Suprapubic skin (tissue), 4 donors: ENCODE data around the gene KCND2.

Source experiments
- CTCF ChIP-seq, 2 donors: fragments of 200-600 bp in 1 of 2; fragments of 450-650 bp in 1 of 2; sonication (generic) in 1 of 2; IDR thresholded peaks; one replicate each; pipeline ENCODE4 v1.5.1; 2016 to 2019; ENCODE audit warnings: antibody characterized with exemption in 2 of 2, mild to moderate bottlenecking in 1 of 2, moderate library complexity in 1 of 2
- POLR2A ChIP-seq, 2 donors: fragments of 450-650 bp; IDR thresholded peaks; one replicate each; pipeline ENCODE4 v1.6.1; 2017; ENCODE audit warnings: antibody characterized with exemption in 2 of 2, mild to moderate bottlenecking in 2 of 2, moderate library complexity in 2 of 2
- POLR2AphosphoS5 ChIP-seq, 3 donors: sonication (generic); formaldehyde crosslinking; IDR thresholded peaks; one replicate each; pipeline ENCODE4 v1.6.1; 2017; ENCODE audit warnings: antibody characterized with exemption in 3 of 3

DNA sequence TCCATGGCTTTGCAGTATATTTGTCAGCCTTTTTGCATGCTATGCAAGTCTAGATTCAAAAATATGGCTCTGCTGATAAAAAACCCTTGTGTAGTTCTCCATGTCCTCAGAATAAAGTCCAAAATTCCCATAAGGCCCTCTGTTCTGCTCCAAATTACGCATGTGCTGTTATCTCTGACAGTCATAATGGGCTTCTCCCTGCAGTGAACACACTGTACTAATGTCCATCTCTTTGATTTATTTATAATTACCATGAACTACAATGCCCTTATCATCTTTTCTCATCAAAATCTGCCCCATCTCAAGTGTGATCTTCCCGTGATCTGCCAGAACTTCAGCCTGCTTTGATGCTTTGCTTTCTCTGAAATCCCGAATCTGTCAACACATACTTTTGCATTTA lies 497.2 kb downstream of the KCND2 start:
- TF ChIP-seq POLR2A (IDR thresholded peaks at IDR 0.05) (no peak), CTCF (IDR thresholded peaks at IDR 0.05) (no peak), POLR2AphosphoS5 (IDR thresholded peaks at IDR 0.05) (no peak)
